ENCODE results near the gene PTGIS.
"Not testable (repeated sequence)": the region's sequence is repeated elsewhere in the genome, so short reads cannot be mapped to it uniquely, and the experiment has no call there.

The PTGIS gene

GRCh38 chr20:49579874-49580812 is 12.2 kb upstream of the PTGIS start:
- no peak for FAIRE-seq

- no peak for FAIRE-seq
These were observed 11.3 kb upstream of the PTGIS start for GRCh38 chr20:49579195-49579594.

GRCh38 chr20:49578436-49578835 is 10.5 kb upstream of the PTGIS start:
- no peak for FAIRE-seq

GRCh38 chr20:49575551-49576060 is 7.7 kb upstream of the PTGIS start:
- FAIRE-seq = no peak

- FAIRE-seq = no peak
These were observed 6.0 kb upstream of the PTGIS start for GRCh38 chr20:49573900-49574416.

- no peak for FAIRE-seq
These were observed 4.9 kb upstream of the PTGIS start for GRCh38 chr20:49572857-49573256.

GRCh38 chr20:49571553-49571835 is 3.6 kb upstream of the PTGIS start:
- no peak for FAIRE-seq

- FAIRE-seq = no peak
These were observed 3.1 kb upstream of the PTGIS start for GRCh38 chr20:49570828-49571552.

GRCh38 chr20:49570161-49570827 is 2.4 kb upstream of the PTGIS start:
- FAIRE-seq = no peak

- FAIRE-seq = no peak
These were observed 1.6 kb upstream of the PTGIS start for GRCh38 chr20:49569411-49570115.

- no peak for FAIRE-seq
These were observed 578 bp upstream of the PTGIS start for GRCh38 chr20:49568278-49569151.

- no peak for FAIRE-seq
These were observed 1.3 kb downstream of the PTGIS start for GRCh38 chr20:49566401-49567364.

- not testable (repeated sequence) for FAIRE-seq
These were observed 2.9 kb downstream of the PTGIS start for GRCh38 chr20:49564991-49565390.

GRCh38 chr20:49563015-49563980 is 4.6 kb downstream of the PTGIS start:
- no peak for FAIRE-seq

- no peak for FAIRE-seq
These were observed 5.5 kb downstream of the PTGIS start for GRCh38 chr20:49562311-49563014.

- no peak for FAIRE-seq
These were observed 6.1 kb downstream of the PTGIS start for GRCh38 chr20:49561806-49562205.

- no peak for FAIRE-seq
These were observed 6.7 kb downstream of the PTGIS start for GRCh38 chr20:49561256-49561655.

GRCh38 chr20:49560646-49561045 is 7.3 kb downstream of the PTGIS start:
- FAIRE-seq = no peak
